ENCODE measurements around the gene SYTL4. TPM values are rescaled to one million over a fixed set of nuclear protein-coding genes. Genes with fewer than 3 reads are reported as not detected.
A peak's percentile ranks its signal among the peaks of the same experiment; 100 is the strongest.

Gene SYTL4
- total and polyA plus RNA-seq, 12 donors: 3.4 to 12.3 (median 5.4) TPM

GRCh38 chrX:100658941-100659381 is 73.0 kb downstream of the SYTL4 start:
- Histone ChIP-seq H3K4me1 (replicated peaks in 1 of 2) (no peaks in the 10 kb centered on the region), H3K27ac (no peak overlapping the region), H3K27me3 (peaks cover 25% of the 10 kb centered on the region), H3K9me3 (replicated peaks in 1 of 3) (no peaks in the 10 kb centered on the region), H3K4me3 (no peak overlapping the region), H3K36me3 (replicated peaks in 1 of 2) (no peaks in the 10 kb centered on the region)
- intact Hi-C loops (cut with DNase I): no loop called here
- no peak for DNase-seq
- TF ChIP-seq CTCF (IDR thresholded peaks at IDR 0.05) (no peak), POLR2A (IDR thresholded peaks at IDR 0.05) (no peak)
- 34 to 44% (median 35%) methylated on average over 3 of the region's 3 CpGs for WGBS, 4 donors

- Histone ChIP-seq H3K4me1 (replicated peaks in 1 of 2) (no peaks in the 10 kb centered on the region), H3K27ac (no peak overlapping the region), H3K4me3 (no peak overlapping the region), H3K27me3 (peaks cover 11% of the 10 kb centered on the region), H3K36me3 (replicated peaks in 1 of 2) (no peaks in the 10 kb centered on the region), H3K9me3 (replicated peaks in 1 of 3) (no peaks in the 10 kb centered on the region)
- 28 to 41% (median 36%) methylated on average over 2 to 3 of the region's 3 CpGs for WGBS, 4 donors
- intact Hi-C loops (cut with DNase I): no loop called here
- TF ChIP-seq POLR2A (IDR thresholded peaks at IDR 0.05): no peak
- no peak for DNase-seq
Observed at GRCh38 chrX:100654261-100654660, 77.7 kb downstream of the SYTL4 start.

GRCh38 chrX:100652266-100652665 is 79.7 kb downstream of the SYTL4 start:
- no peak overlapping the region for H3K27ac ChIP-seq
- H3K27me3 ChIP-seq: peaks cover 9% of the 10 kb centered on the region
- no peaks in the 10 kb centered on the region for H3K9me3 ChIP-seq (replicated peaks in 1 of 3)
- no peak for TF ChIP-seq CTCF (IDR thresholded peaks at IDR 0.05)
- WGBS, 4 donors: 59 to 67% (median 60%) methylated on average over 2 of the region's 2 CpGs
- intact Hi-C loops (cut with DNase I): no loop called here
- no peaks in the 10 kb centered on the region for H3K36me3 ChIP-seq (replicated peaks in 1 of 2)
- DNase-seq: no peak
- H3K4me1 ChIP-seq (replicated peaks in 1 of 2): no peaks in the 10 kb centered on the region
- H3K4me3 ChIP-seq: no peak overlapping the region

- intact Hi-C loops (cut with DNase I): no loop called here
- Histone ChIP-seq H3K4me3 (no peak overlapping the region), H3K9me3 (replicated peaks in 1 of 3) (no peaks in the 10 kb centered on the region), H3K4me1 (replicated peaks in 1 of 2) (no peaks in the 10 kb centered on the region), H3K27me3 (peaks cover 6% of the 10 kb centered on the region), H3K27ac (peak overlapping the region in 2 of 5 donors; percentile 64 to 75), H3K36me3 (replicated peaks in 1 of 2) (no peaks in the 10 kb centered on the region)
- TF ChIP-seq POLR2A (IDR thresholded peaks at IDR 0.05) (no peak), CTCF (IDR thresholded peaks at IDR 0.05) (no peak)
- WGBS, 4 donors: 73 to 96% (median 85%) methylated on average over 1 of the region's 1 CpG
- no peak for DNase-seq
Observed at GRCh38 chrX:100650841-100651240, 81.1 kb downstream of the SYTL4 start.

- Histone ChIP-seq H3K27ac (peak overlapping the region in 3 of 5 donors; percentile 32 to 75 (median 64)), H3K9me3 (replicated peaks in 1 of 3) (no peaks in the 10 kb centered on the region), H3K36me3 (replicated peaks in 1 of 2) (no peaks in the 10 kb centered on the region), H3K4me1 (replicated peaks in 1 of 2) (no peaks in the 10 kb centered on the region), H3K4me3 (no peak overlapping the region), H3K27me3 (peaks cover 6% of the 10 kb centered on the region)
- intact Hi-C loops (cut with DNase I): no loop called here
- DNase-seq: peak in 6 of 7 donors; percentile 13 to 54 (median 36)
- TF ChIP-seq POLR2A (IDR thresholded peaks at IDR 0.05) (no peak), CTCF (IDR thresholded peaks at IDR 0.05) (no peak)
- WGBS, 4 donors: 56 to 74% (median 60%) methylated on average over 4 to 12 of the region's 12 CpGs
Observed at GRCh38 chrX:100649550-100650356, 82.2 kb downstream of the SYTL4 start.

All from adrenal gland (tissue), 12 donors.